EH (cell line): ENCODE data around the gene SPRYD4.
A peak's percentile ranks its signal among the peaks of the same experiment; 100 is the strongest.
"Not testable (repeated sequence)": the region's sequence is repeated elsewhere in the genome, so short reads cannot be mapped to it uniquely, and the experiment has no call there.

ENCODE experiments used
- DNase-seq: peaks from one replicate; pipeline ENCODE4 v3.0.0-alpha.2; 2015; ENCODE audit warnings: low read depth

The SPRYD4 gene

DNA sequence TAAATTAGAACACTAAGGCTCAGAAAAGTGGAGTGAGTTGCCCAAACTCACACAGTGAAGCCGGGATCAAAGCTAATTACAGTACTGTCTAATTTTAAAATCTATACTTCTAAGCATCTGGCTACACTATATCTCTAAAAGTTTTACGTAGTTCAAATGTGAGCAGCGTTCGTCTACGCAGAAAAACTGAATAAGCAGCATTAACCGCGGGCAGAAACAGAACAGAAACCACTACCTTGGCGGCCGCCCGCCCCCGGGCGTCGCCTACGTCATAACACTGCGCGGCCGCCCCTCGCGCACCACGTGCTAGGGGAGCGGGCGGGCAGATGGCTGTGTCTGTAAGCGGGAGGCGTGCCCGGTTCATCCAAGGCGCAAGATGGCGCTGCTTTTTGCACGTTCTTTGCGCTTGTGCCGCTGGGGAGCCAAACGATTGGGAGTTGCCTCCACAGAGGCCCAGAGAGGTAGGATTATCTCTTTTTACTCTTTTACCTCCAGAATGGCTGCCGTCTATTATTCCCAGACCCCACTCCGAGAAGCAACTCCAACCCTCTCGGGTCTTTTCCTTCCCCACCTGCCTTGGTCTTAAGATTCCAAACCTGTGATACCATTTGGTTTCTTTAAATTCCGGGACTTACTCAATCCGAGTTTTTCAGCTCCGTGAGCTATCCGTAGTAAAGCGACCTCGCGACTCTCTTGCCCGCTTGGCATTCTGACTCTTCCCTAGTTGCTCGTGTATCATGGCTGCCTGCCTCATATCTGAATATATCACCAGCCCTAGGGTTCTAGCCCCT is at the start of gene SPRYD4:
Gene SPRYD4 (plus strand): TSS at position 363 of the 791 bp plus-strand sequence. CDS start 14 bp downstream, at position 377.
- peak; percentile 91 for DNase-seq

GRCh38 chr12:56420411-56420810 is 48.0 kb upstream of the SPRYD4 start:
- DNase-seq, result no peak

GRCh38 chr12:56425193-56425592 is 43.2 kb upstream of the SPRYD4 start:
- no peak for DNase-seq

DNA sequence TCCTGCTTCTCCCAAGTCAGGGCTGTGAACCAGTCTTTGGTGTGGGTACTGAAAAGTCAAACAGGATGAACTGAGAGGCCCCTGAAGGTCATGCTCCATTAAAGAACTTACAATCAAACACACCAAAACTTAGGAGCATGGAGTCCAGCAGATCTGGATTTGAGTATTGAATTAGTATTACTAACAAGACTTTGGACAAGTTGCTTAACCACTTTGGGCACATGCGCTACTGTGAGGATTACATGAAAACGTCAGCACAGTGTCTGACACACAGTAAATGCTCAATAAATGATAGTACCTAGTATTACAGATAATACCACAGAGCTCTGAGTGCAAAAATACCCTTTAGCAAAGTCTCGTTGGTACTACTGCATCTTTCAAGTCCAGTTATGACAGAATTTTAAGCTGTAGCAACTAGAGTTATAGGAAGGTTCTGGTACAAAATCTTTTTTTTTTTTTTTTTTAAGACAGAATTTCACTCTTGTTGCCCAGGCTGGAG is 42.4 kb upstream of the SPRYD4 start:
- no peak for DNase-seq

- DNase-seq, result no peak
Measured at GRCh38 chr12:56431288-56431687, 37.1 kb upstream of the SPRYD4 start.

DNA sequence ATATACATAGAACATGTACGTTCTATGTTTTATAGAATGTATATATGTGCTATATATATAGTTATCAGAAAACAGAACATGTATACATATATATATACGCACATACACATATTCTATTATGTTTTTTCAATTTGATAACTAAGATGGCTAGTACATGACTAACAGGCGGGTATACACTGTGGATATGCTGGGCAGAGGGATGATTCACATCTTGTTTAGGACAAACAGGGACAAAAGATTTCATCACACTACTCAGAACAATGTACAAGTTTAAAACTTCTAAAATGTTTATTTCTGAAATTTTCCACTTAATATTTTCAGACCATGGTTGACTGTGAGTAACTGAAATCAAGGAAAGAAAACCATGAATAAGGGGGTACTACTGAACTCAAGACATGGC is 36.5 kb upstream of the SPRYD4 start:
- no peak for DNase-seq

- no peak for DNase-seq
Measured at GRCh38 chr12:56434828-56435227, 33.5 kb upstream of the SPRYD4 start.

DNA sequence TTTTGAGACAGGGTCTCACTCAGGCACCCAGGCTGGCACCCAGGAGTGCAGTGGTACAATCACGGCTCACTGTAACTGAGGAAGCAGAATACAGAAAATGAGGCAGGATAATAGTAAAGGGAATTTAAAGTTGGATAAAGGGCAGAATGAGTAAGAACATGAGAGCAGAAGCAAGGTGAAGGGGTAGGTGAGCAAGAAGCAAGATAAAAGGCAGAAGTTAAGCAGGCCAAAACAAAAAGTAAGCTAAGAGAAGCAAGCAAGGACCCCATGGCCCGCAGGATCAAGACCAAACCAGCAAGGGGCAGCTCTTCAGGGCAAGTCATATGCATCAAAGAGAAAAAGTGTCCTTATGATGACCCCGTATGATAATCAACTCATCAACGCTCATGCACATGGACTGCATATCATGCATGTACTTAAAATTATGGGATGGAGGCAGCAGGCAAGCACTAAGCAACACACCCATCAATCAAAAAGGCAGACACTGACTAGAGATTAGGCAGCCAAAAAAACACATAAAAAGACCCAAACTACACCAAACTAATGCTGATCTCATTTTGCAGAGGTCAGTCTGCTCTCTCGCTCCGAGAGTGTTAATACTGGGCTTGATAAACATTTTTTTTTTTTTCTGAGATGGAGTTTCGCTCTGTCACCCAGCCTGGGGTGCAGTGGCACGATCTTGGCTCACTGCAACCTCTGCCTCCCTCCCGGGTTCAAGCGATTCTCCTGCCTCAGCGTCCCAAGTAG is 30.8 kb upstream of the SPRYD4 start:
- DNase-seq, result no peak

GRCh38 chr12:56443208-56443607 is 25.2 kb upstream of the SPRYD4 start:
- DNase-seq, result not testable (repeated sequence)

DNA sequence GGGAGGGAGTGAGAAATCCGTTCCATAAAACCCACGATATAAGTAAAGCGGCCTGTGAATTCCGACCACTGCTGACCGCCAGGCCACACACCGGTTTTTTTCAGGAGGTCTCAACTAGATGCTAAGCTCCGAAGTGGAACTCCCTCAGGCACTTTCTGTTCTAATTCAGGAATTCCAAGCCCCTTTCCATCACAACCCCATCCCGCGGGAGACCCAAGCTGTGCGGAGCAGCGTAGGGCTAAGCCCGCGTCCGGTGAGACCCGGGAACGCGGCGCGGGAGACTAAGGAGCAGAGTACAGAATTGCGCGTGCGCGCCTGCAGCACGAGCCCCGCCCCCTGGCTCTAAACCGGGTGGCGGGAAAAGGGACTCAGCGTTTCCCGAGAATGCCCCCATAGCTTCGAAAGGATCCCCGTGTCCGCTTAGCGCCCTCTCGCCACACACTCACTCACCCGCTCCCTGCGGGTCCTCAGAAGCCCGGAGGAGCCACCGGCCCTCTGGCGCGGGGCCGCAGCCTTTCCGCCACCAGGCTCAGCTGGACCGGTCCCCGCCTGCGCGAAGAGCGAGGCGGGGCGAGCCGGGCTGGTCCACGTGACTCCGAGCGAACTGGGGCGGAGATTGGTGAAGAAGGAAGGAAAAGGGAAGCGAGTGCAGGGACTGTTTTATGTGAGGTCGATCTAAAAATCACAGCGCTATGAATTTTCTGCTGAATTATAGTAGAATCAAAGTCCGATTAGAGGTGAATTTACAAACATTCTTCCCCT is 19.3 kb upstream of the SPRYD4 start, which contains the start of gene TIMELESS:
Gene TIMELESS (minus strand): TSS at position 567 of the 762 bp plus-strand sequence. CDS start 15,256 bp downstream, outside the sequence.
- DNase-seq, result peak; percentile 89

- no peak for DNase-seq
Measured at GRCh38 chr12:56449622-56449984, 18.8 kb upstream of the SPRYD4 start.

- no peak for DNase-seq
Measured at GRCh38 chr12:56450241-56450640, 18.1 kb upstream of the SPRYD4 start.

DNA sequence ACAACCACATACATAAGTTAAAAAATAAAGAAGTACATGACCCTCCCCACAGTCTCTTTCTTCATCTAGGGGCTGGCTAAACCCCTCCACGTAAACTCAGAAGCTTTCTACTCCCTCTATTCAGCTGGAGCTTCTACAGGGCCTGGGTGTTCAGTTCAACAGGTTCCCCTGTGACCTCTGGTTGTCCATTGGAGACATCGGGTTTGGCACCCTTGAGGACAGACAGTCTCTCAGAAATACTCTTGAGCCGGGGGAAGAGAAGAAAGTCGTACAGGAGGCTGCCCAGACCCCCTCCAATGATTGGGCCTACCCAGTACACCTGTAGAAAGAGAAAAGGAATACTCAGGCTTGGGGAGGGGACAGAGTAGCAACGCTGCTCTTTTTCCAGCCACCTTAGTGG is 17.2 kb upstream of the SPRYD4 start:
- no peak for DNase-seq

- no peak for DNase-seq
Measured at GRCh38 chr12:56454557-56454956, 13.8 kb upstream of the SPRYD4 start, which contains the start of gene MIP. Gene MIP (minus strand): TSS chr12:56454657. CDS start chr12:56454613, 44 bp downstream.

DNA sequence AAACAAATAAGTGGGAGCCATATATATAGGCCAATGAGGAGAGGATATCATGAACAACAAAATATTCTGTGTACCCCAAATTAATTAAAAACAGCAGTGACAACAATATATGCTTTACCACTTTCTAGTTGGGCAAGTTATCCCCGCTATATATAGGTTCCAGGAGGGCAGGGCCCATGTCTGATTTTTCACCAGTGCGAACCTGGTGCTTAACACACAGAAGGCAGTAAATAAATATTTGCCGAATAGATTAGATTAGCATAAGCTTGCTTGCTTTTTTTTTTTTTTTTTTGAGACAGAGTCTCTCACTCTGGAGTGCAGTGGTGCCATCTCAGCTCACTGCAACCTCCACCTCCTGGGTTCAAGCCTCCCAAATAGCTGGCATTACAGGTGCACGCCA is 10.6 kb upstream of the SPRYD4 start:
- no peak for DNase-seq

- peak; percentile 35 for DNase-seq
Measured at GRCh38 chr12:56461235-56462159, 6.9 kb upstream of the SPRYD4 start.

GRCh38 chr12:56462565-56462964 is 5.8 kb upstream of the SPRYD4 start:
- no peak for DNase-seq

DNA sequence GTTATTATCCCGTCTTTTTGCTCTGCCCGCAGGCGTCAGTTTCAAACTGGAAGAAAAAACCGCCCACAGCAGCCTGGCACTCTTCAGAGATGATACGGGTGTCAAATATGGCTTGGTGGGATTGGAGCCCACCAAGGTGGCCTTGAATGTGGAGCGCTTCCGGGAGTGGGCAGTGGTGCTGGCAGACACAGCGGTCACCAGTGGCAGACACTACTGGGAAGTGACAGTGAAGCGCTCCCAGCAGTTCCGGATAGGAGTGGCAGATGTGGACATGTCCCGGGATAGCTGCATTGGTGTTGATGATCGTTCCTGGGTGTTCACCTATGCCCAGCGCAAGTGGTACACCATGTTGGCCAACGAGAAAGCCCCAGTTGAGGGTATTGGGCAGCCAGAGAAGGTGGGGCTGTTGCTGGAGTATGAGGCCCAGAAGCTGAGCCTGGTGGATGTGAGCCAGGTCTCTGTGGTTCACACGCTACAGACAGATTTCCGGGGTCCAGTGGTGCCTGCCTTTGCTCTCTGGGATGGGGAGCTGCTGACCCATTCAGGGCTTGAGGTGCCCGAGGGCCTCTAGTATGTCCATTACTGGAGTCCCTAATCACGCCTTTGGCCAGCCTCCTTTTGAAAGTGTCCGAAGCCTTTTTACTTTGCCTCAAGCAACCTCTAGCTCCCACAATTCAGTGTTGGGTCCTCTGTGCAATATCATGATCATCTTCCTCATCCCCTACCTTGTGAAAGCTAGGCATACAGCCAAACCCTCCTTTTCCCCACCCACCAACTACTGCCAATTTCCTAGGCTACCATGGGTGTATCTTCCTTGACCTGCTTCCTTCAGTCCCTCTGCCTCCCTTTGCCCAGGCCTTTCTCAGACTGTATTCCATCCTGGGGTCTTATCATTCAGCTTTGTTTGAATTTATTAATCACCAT is 891 bp downstream of the SPRYD4 start:
- peak; percentile 5 for DNase-seq

DNA sequence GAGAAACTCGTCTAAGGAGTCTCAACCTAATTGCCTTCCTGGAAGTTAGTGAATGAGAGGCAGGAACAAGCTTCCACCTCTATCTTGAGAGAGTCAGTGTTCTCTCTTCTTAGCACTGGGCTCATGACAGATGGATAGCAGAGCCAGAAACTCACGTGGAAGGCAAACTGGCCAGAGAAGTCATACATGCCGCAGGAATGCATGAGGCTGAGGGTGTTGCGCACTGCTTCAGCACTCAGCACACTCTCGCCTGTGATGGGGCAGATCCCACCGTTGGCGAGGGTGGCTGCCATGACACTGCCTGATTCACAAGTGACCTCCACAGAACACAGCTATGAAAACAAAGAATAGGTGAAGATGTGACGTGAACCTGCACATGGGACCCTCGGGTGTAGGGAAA is 6.0 kb downstream of the SPRYD4 start:
- DNase-seq, result no peak

DNA sequence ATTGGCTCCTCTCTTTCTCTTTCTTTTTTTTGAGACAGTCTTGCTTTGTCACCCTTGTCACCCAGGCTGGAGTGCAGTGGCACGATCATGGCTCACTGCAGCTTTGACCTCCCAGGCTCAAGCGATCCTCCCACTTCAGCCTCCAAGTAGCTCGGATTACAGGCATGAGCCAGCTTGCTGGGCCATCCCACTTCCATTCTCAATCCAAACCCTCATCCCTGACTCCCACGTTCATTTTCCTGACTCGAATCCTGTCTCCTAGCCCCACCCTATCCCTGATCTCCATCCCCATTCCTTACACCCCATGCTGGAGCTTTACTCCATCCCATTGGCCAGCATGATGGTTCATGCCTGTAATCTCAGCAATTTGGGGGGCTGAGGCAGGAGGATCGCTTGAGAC is 7.8 kb downstream of the SPRYD4 start:
- no peak for DNase-seq
